A673 (cell line): ENCODE data around the gene PSMB11. TPM values are rescaled to one million over a fixed set of nuclear protein-coding genes. Genes with fewer than 3 reads are reported as not detected.

Experiments used
- BruUV-seq: library from RNA; stranded (reverse); fragments of 400-500 nt; replicated peaks from 2 replicates; lab custom pipeline; 2021; lab: Mats Ljungman, UMichigan
- CTCF ChIA-PET: fragments of 300-600 bp; sonication (Branson Sonifier 250); formaldehyde crosslinking; loops from one replicate; lab custom pipeline; 2022; ENCODE audit warnings: antibody characterized with exemption; lab: Charles Lee
- POLR2A ChIA-PET: fragments of 300-600 bp; sonication (Branson Sonifier 250); formaldehyde crosslinking; loops from one replicate; lab custom pipeline; 2022; ENCODE audit warnings: antibody characterized with exemption; ENCODE audit not compliant: low non-redundant PET; lab: Charles Lee
- DNase-seq: peaks from one replicate; pipeline ENCODE4 v3.0.0-alpha.2; 2015; ENCODE audit warnings: low spot score
- H3K27ac ChIP-seq: fragments of 200-600 bp; sonication (generic); 2 replicates; pipeline ENCODE4 v1.5.1; 2016; ENCODE audit warnings: mixed run types, low read depth, mild to moderate bottlenecking, mixed read lengths, antibody characterized with exemption, low read length; ENCODE audit not compliant: poor library complexity, severe bottlenecking
- H3K27me3 ChIP-seq: fragments of 200-600 bp; sonication (generic); replicated peaks from 2 replicates; pipeline ENCODE4 v1.6.1; 2017; ENCODE audit warnings: mixed run types, low read depth, mild to moderate bottlenecking, mixed read lengths, antibody characterized with exemption, low read length; ENCODE audit not compliant: insufficient read depth, poor library complexity
- H3K36me3 ChIP-seq: fragments of 200-600 bp; sonication (generic); 2 replicates; pipeline ENCODE4 v1.6.1; 2016; ENCODE audit warnings: mixed run types, mild to moderate bottlenecking, mixed read lengths, antibody characterized with exemption, low read length; ENCODE audit not compliant: insufficient read depth, poor library complexity, severe bottlenecking
- H3K4me1 ChIP-seq: fragments of 200-600 bp; sonication (generic); 2 replicates; pipeline ENCODE4 v1.6.1; 2017; ENCODE audit warnings: mixed run types, mild to moderate bottlenecking, mixed read lengths, antibody characterized with exemption, low read length; ENCODE audit not compliant: insufficient read depth, poor library complexity, severe bottlenecking
- H3K4me3 ChIP-seq: fragments of 200-600 bp; sonication (generic); 2 replicates; pipeline ENCODE4 v1.5.1; 2016; ENCODE audit warnings: low read depth, mixed run types, mild to moderate bottlenecking, mixed read lengths, low read length; ENCODE audit not compliant: poor library complexity, severe bottlenecking
- H3K9me3 ChIP-seq: fragments of 200-600 bp; sonication (generic); 2 replicates; pipeline ENCODE4 v1.6.1; 2016; ENCODE audit warnings: mixed run types, low read depth, mild to moderate bottlenecking, mixed read lengths, antibody characterized with exemption, low read length; ENCODE audit not compliant: poor library complexity, severe bottlenecking
- EZH2 ChIP-seq: fragments of 200-600 bp; sonication (generic); IDR thresholded peaks from 2 replicates; pipeline ENCODE4 v1.6.1; 2017; ENCODE audit warnings: borderline replicate concordance, low read depth, mild to moderate bottlenecking, mixed read lengths, antibody characterized with exemption, low read length; ENCODE audit not compliant: poor library complexity, severe bottlenecking
- intact Hi-C: fragments of 100-400 bp; cut with micrococcal nuclease; formaldehyde crosslinking; loops from one replicate; pipeline ENCODE4 v1.10.0; 2022; ENCODE audit not compliant: unreplicated experiment
- total RNA-seq: library from RNA; stranded (reverse); gene quantifications from 2 replicates; pipeline ENCODE4 v1.2.3, GENCODE V29; 2021
- TF ChIP-seq, protein P1 (sequence below): fragments of 300-800, 200-600 bp; sonication (generic); conservative IDR thresholded peaks from 2 replicates; pipeline ENCODE4 v1.5.1; 2017; ENCODE audit warnings: low read depth, mild to moderate bottlenecking, antibody characterized with exemption, low read length, moderate library complexity, mixed read lengths

PSMB11 gene
- total RNA-seq, 1 experiment from 2014 or later = not detected

DNA sequence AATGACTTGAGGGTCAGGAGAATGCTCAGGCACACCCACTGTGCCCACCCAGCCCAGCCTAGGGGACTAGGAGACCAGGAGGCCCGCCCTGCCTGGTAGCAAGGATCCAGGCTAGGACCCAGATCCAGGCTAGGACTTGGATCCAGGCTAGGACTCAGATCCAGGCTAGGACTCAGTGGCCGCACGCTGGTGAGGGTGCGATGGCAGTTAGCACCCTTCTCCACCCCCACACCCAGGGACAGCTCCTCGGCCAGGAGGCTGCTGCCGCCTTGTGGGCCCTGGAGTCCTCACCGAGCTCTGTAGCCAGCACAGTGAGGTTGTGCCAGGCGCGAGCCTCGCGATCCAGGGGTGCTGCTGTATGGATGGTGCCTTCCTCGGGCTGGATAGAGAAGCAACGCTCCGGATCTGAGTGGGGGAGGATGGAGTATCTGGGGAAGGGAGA, 10.2 kb downstream of the PSMB11 start:
- peak; percentile 44 for DNase-seq
- H3K9me3 ChIP-seq = no peaks in the 10 kb centered on the region
- H3K27ac ChIP-seq = peak overlapping the region; percentile 50
- H3K4me1 ChIP-seq = peaks cover 14% of the 10 kb centered on the region
- TF ChIP-seq EZH2 = no peak
- TF ChIP-seq, protein P1, sequence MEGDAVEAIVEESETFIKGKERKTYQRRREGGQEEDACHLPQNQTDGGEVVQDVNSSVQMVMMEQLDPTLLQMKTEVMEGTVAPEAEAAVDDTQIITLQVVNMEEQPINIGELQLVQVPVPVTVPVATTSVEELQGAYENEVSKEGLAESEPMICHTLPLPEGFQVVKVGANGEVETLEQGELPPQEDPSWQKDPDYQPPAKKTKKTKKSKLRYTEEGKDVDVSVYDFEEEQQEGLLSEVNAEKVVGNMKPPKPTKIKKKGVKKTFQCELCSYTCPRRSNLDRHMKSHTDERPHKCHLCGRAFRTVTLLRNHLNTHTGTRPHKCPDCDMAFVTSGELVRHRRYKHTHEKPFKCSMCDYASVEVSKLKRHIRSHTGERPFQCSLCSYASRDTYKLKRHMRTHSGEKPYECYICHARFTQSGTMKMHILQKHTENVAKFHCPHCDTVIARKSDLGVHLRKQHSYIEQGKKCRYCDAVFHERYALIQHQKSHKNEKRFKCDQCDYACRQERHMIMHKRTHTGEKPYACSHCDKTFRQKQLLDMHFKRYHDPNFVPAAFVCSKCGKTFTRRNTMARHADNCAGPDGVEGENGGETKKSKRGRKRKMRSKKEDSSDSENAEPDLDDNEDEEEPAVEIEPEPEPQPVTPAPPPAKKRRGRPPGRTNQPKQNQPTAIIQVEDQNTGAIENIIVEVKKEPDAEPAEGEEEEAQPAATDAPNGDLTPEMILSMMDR = peak; percentile 49
- H3K4me3 ChIP-seq = no peak overlapping the region
- POLR2A ChIA-PET = interaction anchor here (0.5 kb wide), 1 partner anchor 10 kb away, joined by 3 read pairs; no protein-coding TSS in a partner anchor
- BruUV-seq = no TSS peak
- H3K27me3 ChIP-seq = no peaks in the 10 kb centered on the region
- intact Hi-C loops = loop anchor here (10.0 kb wide), 1 partner anchor 497 kb away; no protein-coding TSS in a partner anchor
- H3K36me3 ChIP-seq = peaks cover 42% of the 10 kb centered on the region
- CTCF ChIA-PET = interaction anchor here (0.5 to 10.7 kb wide), 5 partner anchors 25 to 70 kb away, joined by 3 to 134 read pairs (median 5); partner anchors contain the start of gene AJUBA

DNA sequence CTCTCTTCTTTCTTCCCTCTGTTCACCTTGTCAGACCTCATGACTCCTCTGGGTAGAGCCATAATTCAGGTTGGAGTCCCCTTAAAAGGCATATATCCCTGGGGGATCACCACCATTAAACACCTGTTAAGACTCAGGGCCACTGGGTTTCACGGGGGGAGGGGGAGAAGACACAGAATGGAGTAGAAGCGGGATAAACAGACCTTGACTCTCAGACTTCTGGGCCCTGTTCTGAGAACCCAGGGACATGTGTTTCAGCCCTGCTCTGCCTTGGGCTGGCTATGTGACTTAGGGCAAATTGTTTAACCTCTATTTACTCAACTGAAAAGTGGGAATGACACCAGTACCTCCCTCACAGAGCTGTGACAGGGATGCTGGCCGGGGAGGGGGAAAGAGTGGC, 10.7 kb downstream of the PSMB11 start:
- POLR2A ChIA-PET = no interaction called here
- TF ChIP-seq EZH2 = no peak
- TF ChIP-seq, protein P1 = no peak
- Histone ChIP-seq H3K4me3 (no peak overlapping the region), H3K9me3 (no peaks in the 10 kb centered on the region), H3K4me1 (peaks cover 14% of the 10 kb centered on the region), H3K27me3 (no peaks in the 10 kb centered on the region), H3K27ac (peak overlapping the region; percentile 50), H3K36me3 (peaks cover 42% of the 10 kb centered on the region)
- no peak for DNase-seq
- no TSS peak for BruUV-seq
- CTCF ChIA-PET = interaction anchor here (0.8 to 10.7 kb wide), 4 partner anchors 26 to 70 kb away, joined by 3 to 134 read pairs (median 4); partner anchors contain the start of gene AJUBA
- intact Hi-C loops = loop anchor here (10.0 kb wide), 1 partner anchor 498 kb away; no protein-coding TSS in a partner anchor

DNA sequence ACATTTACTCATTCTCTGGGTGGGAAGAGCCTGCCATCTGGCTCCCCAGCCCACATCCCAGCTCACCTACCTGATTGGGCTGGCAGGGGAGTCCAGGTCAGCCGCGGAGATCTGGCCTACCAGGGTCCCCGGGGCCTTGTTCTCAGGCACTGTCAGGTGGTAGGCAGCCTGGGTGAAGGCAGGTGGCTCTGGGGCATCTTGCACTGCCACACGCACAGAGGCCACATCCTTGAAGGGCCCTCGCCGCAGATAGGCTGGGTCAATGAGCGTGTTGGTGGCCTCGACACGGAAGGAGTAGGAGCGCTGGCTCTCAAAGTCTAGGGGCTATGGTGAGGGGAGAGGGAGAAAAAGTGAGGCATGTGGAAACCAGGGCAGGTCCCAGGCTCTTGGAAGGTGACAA, 11.4 kb downstream of the PSMB11 start:
- no peak for DNase-seq
- Histone ChIP-seq H3K9me3 (no peaks in the 10 kb centered on the region), H3K4me3 (no peak overlapping the region), H3K36me3 (peaks cover 40% of the 10 kb centered on the region), H3K27ac (no peak overlapping the region), H3K4me1 (peaks cover 18% of the 10 kb centered on the region), H3K27me3 (no peaks in the 10 kb centered on the region)
- intact Hi-C loops = loop anchor here (10.0 kb wide), 1 partner anchor 499 kb away; no protein-coding TSS in a partner anchor
- TF ChIP-seq EZH2 = no peak
- TF ChIP-seq, protein P1 = no peak
- no TSS peak for BruUV-seq
- ChIA-PET CTCF (interaction anchor here (1.9 to 10.7 kb wide), 2 partner anchors 59 to 67 kb away, joined by 16 to 134 read pairs; no protein-coding TSS in a partner anchor), POLR2A (interaction anchor here (0.5 to 0.6 kb wide), 2 partner anchors 26 to 182 kb away, joined by 3 to 5 read pairs; no protein-coding TSS in a partner anchor)
